Stimulated activated naive B cell treated with anti-CD40 and anti-IgM and Interleukin-4, amounts not matched to agents 10 μg/mL and 1 μg/mL and 100 μg/mL, for 72 hours (primary cell): Measurements from ENCODE around the gene IQGAP2.
A peak's percentile ranks its signal among the peaks of the same experiment; 100 is the strongest.

ENCODE experiments used
- ATAC-seq, 2 donors: fragments of 150-1000 bp; cut with Tn5 transposase; replicated peaks; 2 replicates each; pipeline ENCODE4 v1.10.0; 2021; ENCODE audit warnings: moderate library complexity in 1 of 2
- DNase-seq: peaks from one replicate; pipeline ENCODE4 v3.0.0; 2021
- H3K27ac Mint-ChIP-seq: one replicate; pipeline ENCODE4 v1.8.0; 2022; ENCODE audit warnings: mild to moderate bottlenecking, mixed read lengths
- H3K27me3 Mint-ChIP-seq, 2 donors: one replicate each; pipeline ENCODE4 v1.8.0; 2022; ENCODE audit warnings: mixed read lengths in 2 of 2
- H3K36me3 Mint-ChIP-seq, 2 donors: one replicate each; pipeline ENCODE4 v1.8.0; 2022; ENCODE audit warnings: mixed read lengths in 2 of 2, mild to moderate bottlenecking in 1 of 2
- H3K4me1 Mint-ChIP-seq, 2 donors: one replicate each; pipeline ENCODE4 v1.8.0; 2022; ENCODE audit warnings: mixed read lengths in 2 of 2, mild to moderate bottlenecking in 1 of 2
- H3K4me3 Mint-ChIP-seq, 2 donors: one replicate each; pipeline ENCODE4 v1.8.0; 2022; ENCODE audit warnings: mild to moderate bottlenecking in 2 of 2, mixed read lengths in 2 of 2, moderate library complexity in 1 of 2
- H3K9me3 Mint-ChIP-seq, 2 donors: one replicate each; pipeline ENCODE4 v1.8.0; 2022; ENCODE audit warnings: mixed read lengths in 2 of 2, mild to moderate bottlenecking in 1 of 2

The IQGAP2 gene

GRCh38 chr5:76606701-76607100 is 203.6 kb downstream of the IQGAP2 start:
- ATAC-seq, result no peak
- H3K4me3 Mint-ChIP-seq, result no peak overlapping the region

GRCh38 chr5:76607353-76607871 is 204.3 kb downstream of the IQGAP2 start:
- peaks cover 12 to 23% of the 10 kb centered on the region in 2 donors for H3K4me1 Mint-ChIP-seq
- ATAC-seq (peak; percentile 29 to 33), DNase-seq (no peak)
- peaks cover 0 to 1% of the 10 kb centered on the region in 2 donors for H3K9me3 Mint-ChIP-seq
- H3K36me3 Mint-ChIP-seq, result no peaks in the 10 kb centered on the region
- H3K27ac Mint-ChIP-seq, result peak overlapping the region; percentile 73
- no peaks in the 10 kb centered on the region for H3K27me3 Mint-ChIP-seq
- H3K4me3 Mint-ChIP-seq, result no peak overlapping the region

More at GRCh38 chr5:76606701-76607100, 203.6 kb downstream of the IQGAP2 start:
- DNase-seq, result no peak
- Mint-ChIP-seq H3K9me3 (peaks cover 0 to 1% of the 10 kb centered on the region in 2 donors), H3K27ac (no peak overlapping the region), H3K36me3 (no peaks in the 10 kb centered on the region), H3K4me1 (peaks cover 16 to 23% of the 10 kb centered on the region in 2 donors), H3K27me3 (no peaks in the 10 kb centered on the region)

DNA sequence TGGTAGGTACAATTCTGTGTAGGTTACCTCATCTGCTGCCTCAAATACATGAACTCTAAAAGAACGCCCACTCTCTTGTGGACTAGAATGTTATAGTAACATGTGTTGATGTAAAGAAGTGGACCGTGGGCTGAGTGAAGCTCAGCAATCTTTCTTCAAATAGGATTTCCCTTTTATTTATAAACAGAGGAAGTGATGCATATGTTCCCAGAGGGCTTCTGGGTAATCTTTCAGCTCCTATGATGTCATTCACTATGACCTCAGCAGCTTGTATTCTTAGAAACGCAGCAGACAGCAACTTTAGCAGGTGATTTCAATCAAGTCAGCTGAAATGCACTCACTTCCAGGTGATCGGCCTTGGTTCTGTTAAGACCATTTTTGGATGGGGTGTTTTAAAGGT is 205.7 kb downstream of the IQGAP2 start:
- DNase-seq (no peak), ATAC-seq (peak; percentile 42 to 46)
- H3K4me3 Mint-ChIP-seq, result no peak overlapping the region
- H3K9me3 Mint-ChIP-seq, result peaks cover 0 to 1% of the 10 kb centered on the region in 2 donors
- H3K4me1 Mint-ChIP-seq, result peaks cover 12 to 23% of the 10 kb centered on the region in 2 donors
- no peak overlapping the region for H3K27ac Mint-ChIP-seq
- H3K36me3 Mint-ChIP-seq, result no peaks in the 10 kb centered on the region
- H3K27me3 Mint-ChIP-seq, result no peaks in the 10 kb centered on the region

DNA sequence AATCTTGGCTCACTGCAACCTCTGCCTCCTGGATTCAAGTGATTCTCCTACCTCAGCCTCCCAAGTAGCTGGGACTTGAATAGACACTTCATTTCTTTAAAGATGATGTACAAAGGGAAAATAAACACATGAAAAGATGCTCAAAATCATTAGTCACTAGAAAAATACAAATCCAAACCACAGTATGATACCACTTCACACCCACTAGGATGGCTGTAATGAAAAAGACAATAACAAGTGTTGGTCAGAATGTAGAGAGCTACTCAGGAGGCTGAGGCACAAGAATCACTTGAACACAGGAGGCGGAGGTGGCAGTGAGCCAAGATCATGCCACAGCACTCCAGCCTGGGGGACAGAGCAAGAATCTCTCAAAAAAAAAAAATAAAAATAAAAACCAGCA is 207.1 kb downstream of the IQGAP2 start:
- H3K27ac Mint-ChIP-seq, result no peak overlapping the region
- no peaks in the 10 kb centered on the region for H3K27me3 Mint-ChIP-seq
- H3K4me1 Mint-ChIP-seq, result peaks cover 9 to 15% of the 10 kb centered on the region in 2 donors
- no peak for ATAC-seq
- H3K4me3 Mint-ChIP-seq, result no peak overlapping the region
- no peak for DNase-seq
- H3K9me3 Mint-ChIP-seq, result no peaks in the 10 kb centered on the region
- H3K36me3 Mint-ChIP-seq, result no peaks in the 10 kb centered on the region

DNA sequence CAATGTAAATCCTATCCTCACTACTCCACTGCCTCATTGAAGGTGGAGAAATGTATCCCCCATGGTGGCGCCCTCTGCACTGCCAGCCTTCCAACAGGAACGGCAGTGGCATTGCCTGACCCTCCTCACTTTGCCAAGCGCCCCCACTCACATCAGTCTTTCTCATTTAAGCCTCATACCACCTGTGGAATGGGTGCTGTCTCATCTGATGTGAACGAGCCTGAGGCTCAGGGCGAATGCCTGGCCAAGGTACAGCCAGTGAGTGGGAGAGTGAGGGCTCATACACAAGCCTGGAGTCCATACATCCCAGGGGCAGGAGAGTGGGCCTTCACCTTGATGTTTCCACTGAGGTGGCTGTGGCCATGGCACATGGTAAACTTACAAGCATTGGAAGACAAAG is 209.9 kb downstream of the IQGAP2 start:
- Mint-ChIP-seq H3K4me1 (peaks cover 4 to 6% of the 10 kb centered on the region in 2 donors), H3K36me3 (no peaks in the 10 kb centered on the region)
- ATAC-seq, result no peak

DNA sequence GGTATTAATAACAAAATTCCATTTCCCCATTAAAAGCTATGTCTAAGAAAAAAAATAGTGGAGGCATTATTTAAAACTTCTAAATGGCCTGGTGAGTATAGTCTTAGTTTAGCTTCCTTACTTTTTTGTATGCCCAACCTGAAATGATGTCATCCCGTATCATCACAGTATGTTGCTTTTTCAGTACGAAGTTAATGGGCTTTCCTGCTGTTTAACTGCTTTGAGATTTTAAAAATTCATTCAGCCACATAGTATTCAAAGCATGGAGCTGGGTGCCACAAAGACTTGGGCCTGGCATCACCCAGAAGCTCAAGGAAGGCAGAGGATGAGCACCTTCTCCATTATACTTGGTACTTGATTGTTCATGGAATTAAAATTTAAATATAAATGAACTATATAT is 212.7 kb downstream of the IQGAP2 start:
- Mint-ChIP-seq H3K36me3 (no peaks in the 10 kb centered on the region), H3K4me3 (no peak overlapping the region), H3K27ac (no peak overlapping the region)

More for the DNA sequence above, 209.9 kb downstream of the IQGAP2 start:
- Mint-ChIP-seq H3K27ac (no peak overlapping the region), H3K9me3 (no peaks in the 10 kb centered on the region), H3K27me3 (no peaks in the 10 kb centered on the region), H3K4me3 (no peak overlapping the region)
- DNase-seq, result no peak

DNA sequence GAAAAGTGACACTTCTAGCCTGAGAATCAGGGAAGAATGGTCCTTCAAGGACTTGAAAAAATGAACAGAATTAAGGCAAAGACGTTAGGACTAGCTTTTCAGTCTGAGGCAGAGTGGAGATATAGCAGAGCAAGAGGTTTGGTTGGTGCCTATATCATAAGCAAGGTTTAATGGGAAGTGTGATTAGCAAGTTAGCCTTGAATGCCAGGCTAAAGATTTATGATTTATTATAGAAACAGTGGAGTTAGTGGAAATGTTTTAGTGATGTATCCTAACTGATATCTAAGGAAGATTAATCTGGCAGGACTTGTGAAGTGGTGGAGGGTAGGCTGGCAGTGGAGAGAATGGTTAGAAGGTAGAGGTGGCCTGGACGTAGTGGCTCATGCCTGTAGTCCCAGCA is 213.1 kb downstream of the IQGAP2 start:
- no peaks in the 10 kb centered on the region for H3K36me3 Mint-ChIP-seq
- no peaks in the 10 kb centered on the region for H3K27me3 Mint-ChIP-seq
- H3K9me3 Mint-ChIP-seq, result no peaks in the 10 kb centered on the region
- DNase-seq, result no peak
- no peaks in the 10 kb centered on the region for H3K4me1 Mint-ChIP-seq
- no peak overlapping the region for H3K4me3 Mint-ChIP-seq
- ATAC-seq, result no peak
- H3K27ac Mint-ChIP-seq, result no peak overlapping the region

More for the DNA sequence above, 212.7 kb downstream of the IQGAP2 start:
- Mint-ChIP-seq H3K4me1 (no peaks in the 10 kb centered on the region), H3K9me3 (no peaks in the 10 kb centered on the region), H3K27me3 (no peaks in the 10 kb centered on the region)
- DNase-seq, result no peak
- no peak for ATAC-seq

- Mint-ChIP-seq H3K4me1 (no peaks in the 10 kb centered on the region), H3K27me3 (no peaks in the 10 kb centered on the region)
Observed at GRCh38 chr5:76617229-76617628, 214.1 kb downstream of the IQGAP2 start.

DNA sequence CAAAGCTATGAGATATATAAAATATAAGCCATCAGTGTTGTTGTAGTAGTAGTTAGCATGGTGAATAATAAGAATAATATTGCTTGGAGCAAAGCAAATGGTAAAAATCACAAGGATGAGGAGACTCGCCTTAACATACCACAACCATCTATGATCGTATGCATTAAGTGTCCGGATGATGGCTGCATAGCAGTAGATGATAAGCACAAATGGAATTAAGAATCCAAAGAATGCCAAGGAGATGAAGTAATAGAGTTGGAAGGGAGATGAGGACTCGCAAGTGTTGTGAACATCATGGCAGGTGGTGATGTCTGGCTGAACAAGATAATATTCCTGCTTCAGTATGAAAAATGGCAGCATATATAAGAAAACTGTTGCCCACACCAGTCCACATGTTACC is 214.6 kb downstream of the IQGAP2 start:
- Mint-ChIP-seq H3K4me3 (no peak overlapping the region), H3K9me3 (no peaks in the 10 kb centered on the region), H3K27ac (no peak overlapping the region), H3K27me3 (no peaks in the 10 kb centered on the region), H3K4me1 (no peaks in the 10 kb centered on the region), H3K36me3 (peaks cover 0 to 3% of the 10 kb centered on the region in 2 donors)
- ATAC-seq (no peak), DNase-seq (no peak)

More at GRCh38 chr5:76617229-76617628, 214.1 kb downstream of the IQGAP2 start:
- Mint-ChIP-seq H3K36me3 (peaks cover 0 to 3% of the 10 kb centered on the region in 2 donors), H3K9me3 (no peaks in the 10 kb centered on the region), H3K27ac (no peak overlapping the region), H3K4me3 (no peak overlapping the region)
- DNase-seq (no peak), ATAC-seq (no peak)

- Mint-ChIP-seq H3K27me3 (no peaks in the 10 kb centered on the region), H3K36me3 (peaks cover 0 to 3% of the 10 kb centered on the region in 2 donors), H3K4me3 (no peak overlapping the region), H3K27ac (no peak overlapping the region), H3K9me3 (no peaks in the 10 kb centered on the region), H3K4me1 (peaks cover 2 to 7% of the 10 kb centered on the region in 2 donors)
- no peak for DNase-seq
- ATAC-seq, result no peak
Observed at GRCh38 chr5:76620166-76620565, 217.1 kb downstream of the IQGAP2 start.

GRCh38 chr5:76622076-76622475 is 219.0 kb downstream of the IQGAP2 start:
- peaks cover 0 to 6% of the 10 kb centered on the region in 2 donors for H3K36me3 Mint-ChIP-seq

GRCh38 chr5:76622973-76623596 is 220.0 kb downstream of the IQGAP2 start, which contains the start of gene F2RL2:
F2RL2 (minus strand) TSS chr5:76623403; CDS start chr5:76623230, 173 bp downstream.
- Mint-ChIP-seq H3K4me1 (peaks cover 2 to 21% of the 10 kb centered on the region in 2 donors), H3K36me3 (peaks cover 0 to 6% of the 10 kb centered on the region in 2 donors), H3K4me3 (no peak within 1 kb of the TSS), H3K27ac (no peak within 1 kb of the TSS), H3K9me3 (peaks cover 0 to 1% of the 10 kb centered on the region in 2 donors), H3K27me3 (peaks cover 0 to 6% of the 10 kb centered on the region in 2 donors)
- ATAC-seq (no peak), DNase-seq (no peak)

More at GRCh38 chr5:76622076-76622475, 219.0 kb downstream of the IQGAP2 start:
- Mint-ChIP-seq H3K27me3 (peaks cover 0 to 6% of the 10 kb centered on the region in 2 donors), H3K27ac (no peak overlapping the region), H3K9me3 (peaks cover 0 to 1% of the 10 kb centered on the region in 2 donors), H3K4me3 (no peak overlapping the region), H3K4me1 (peaks cover 2 to 21% of the 10 kb centered on the region in 2 donors)
- DNase-seq (no peak), ATAC-seq (no peak)

DNA sequence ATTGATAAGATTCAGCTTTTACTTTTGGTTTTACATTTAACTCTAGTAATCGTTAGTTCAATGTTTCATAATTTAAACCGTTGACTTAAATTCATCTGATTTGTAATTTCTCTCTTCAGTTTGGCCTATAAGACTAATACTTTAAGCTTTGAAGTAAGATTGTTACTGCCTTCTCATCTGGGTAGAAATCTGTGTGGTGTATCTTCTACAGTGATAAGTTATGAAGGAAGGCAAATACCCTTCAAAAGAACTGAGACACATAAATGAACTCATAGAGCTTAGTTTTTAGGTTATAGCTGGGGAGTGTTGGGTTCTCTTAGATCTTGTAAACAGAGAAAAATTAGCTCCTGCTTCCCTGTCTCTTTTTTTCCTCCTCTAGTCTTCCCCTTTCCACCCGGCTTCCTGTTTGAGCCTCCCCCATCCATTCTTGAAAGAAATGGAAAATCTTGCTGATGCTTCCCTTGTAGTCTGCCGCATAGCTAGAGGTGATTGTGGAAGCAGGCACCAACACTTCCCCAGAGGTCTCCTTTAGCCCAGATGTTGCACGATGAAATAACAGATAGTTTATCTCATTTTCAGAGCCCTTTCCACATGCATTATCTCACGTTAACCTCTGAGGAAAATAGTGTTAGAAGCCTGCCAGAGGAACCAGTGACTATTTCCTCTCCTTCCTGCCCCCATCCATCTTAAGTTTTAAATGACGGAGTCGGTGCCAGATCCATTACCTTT is 222.2 kb downstream of the IQGAP2 start:
- ATAC-seq, result no peak
- peaks cover 2 to 21% of the 10 kb centered on the region in 2 donors for H3K4me1 Mint-ChIP-seq
- peaks cover 0 to 6% of the 10 kb centered on the region in 2 donors for H3K36me3 Mint-ChIP-seq
- peaks cover 0 to 1% of the 10 kb centered on the region in 2 donors for H3K9me3 Mint-ChIP-seq
- DNase-seq, result no peak
- H3K4me3 Mint-ChIP-seq, result no peak overlapping the region
- no peak overlapping the region for H3K27ac Mint-ChIP-seq
- peaks cover 0 to 6% of the 10 kb centered on the region in 2 donors for H3K27me3 Mint-ChIP-seq

- peaks cover 2 to 21% of the 10 kb centered on the region in 2 donors for H3K4me1 Mint-ChIP-seq
- ATAC-seq, result peak in 1 of 2 donors; percentile 36
- H3K27me3 Mint-ChIP-seq, result peaks cover 0 to 6% of the 10 kb centered on the region in 2 donors
- no peak for DNase-seq
- H3K4me3 Mint-ChIP-seq, result no peak overlapping the region
- no peak overlapping the region for H3K27ac Mint-ChIP-seq
- H3K9me3 Mint-ChIP-seq, result peaks cover 0 to 1% of the 10 kb centered on the region in 2 donors
- peaks cover 0 to 6% of the 10 kb centered on the region in 2 donors for H3K36me3 Mint-ChIP-seq
Observed at GRCh38 chr5:76626738-76627137, 223.7 kb downstream of the IQGAP2 start.
